SU-DHL-6 (cell line): ENCODE measurements around the gene SLC13A4.
"Not testable (repeated sequence)": the region's sequence is repeated elsewhere in the genome, so short reads cannot be mapped to it uniquely, and the experiment has no call there.

Experiments
- H2AFZ ChIP-seq: fragments of 200-600 bp; sonication (generic); 2 replicates; pipeline ENCODE4 v1.6.1; 2014; ENCODE audit warnings: low read depth, mild to moderate bottlenecking, moderate library complexity, mixed read lengths, antibody characterized with exemption, low read length; ENCODE audit not compliant: severe bottlenecking
- H3F3A ChIP-seq: fragments of 200-600 bp; shearing (Covaris generic); 2 replicates; pipeline ENCODE4 v1.6.0; 2016; ENCODE audit warnings: antibody characterized with exemption, mild to moderate bottlenecking; ENCODE audit not compliant: insufficient read depth
- H3K27ac ChIP-seq: fragments of 200-600 bp; sonication (generic); 2 replicates; pipeline ENCODE4 v1.5.1; 2016; ENCODE audit warnings: low read depth, mild to moderate bottlenecking, low read length, moderate library complexity, mixed read lengths
- H3K27me3 ChIP-seq: fragments of 200-600 bp; sonication (generic), shearing (Covaris generic); 2 replicates; pipeline ENCODE4 v1.6.0; 2014; ENCODE audit warnings: mild to moderate bottlenecking, low read length
- H3K36me3 ChIP-seq: fragments of 200-600 bp; sonication (generic); 2 replicates; pipeline ENCODE4 v1.6.1; 2014; ENCODE audit warnings: mild to moderate bottlenecking, low read length, mixed read lengths
- H3K4me2 ChIP-seq: fragments of 300-600, 200-600 bp; shearing (Covaris generic), sonication (generic); 2 replicates; pipeline ENCODE4 v1.6.0; 2014; ENCODE audit warnings: low read length, low read depth, mild to moderate bottlenecking; ENCODE audit not compliant: poor library complexity, severe bottlenecking
- H3K4me3 ChIP-seq: fragments of 200-600 bp; sonication (generic); 2 replicates; pipeline ENCODE4 v1.5.1; 2014; ENCODE audit warnings: antibody characterized with exemption, low read length, mild to moderate bottlenecking, mixed read lengths; ENCODE audit not compliant: insufficient read depth, poor library complexity, severe bottlenecking
- H3K79me2 ChIP-seq: fragments of 200-600 bp; sonication (generic); 2 replicates; pipeline ENCODE4 v1.6.1; 2014; ENCODE audit warnings: mild to moderate bottlenecking, low read length, moderate library complexity; ENCODE audit not compliant: insufficient read depth
- H3K9ac ChIP-seq: fragments of 200-600 bp; sonication (generic); 2 replicates; pipeline ENCODE4 v1.7.0; 2014; ENCODE audit warnings: mild to moderate bottlenecking, low read length
- H3K9me2 ChIP-seq: fragments of 200-600 bp; sonication (generic); replicated peaks from 2 replicates; pipeline ENCODE4 v1.6.1; 2014; ENCODE audit warnings: low read length; ENCODE audit not compliant: insufficient read depth
- H3K9me3 ChIP-seq: fragments of 200-600 bp; sonication (generic); 2 replicates; pipeline ENCODE4 v1.6.1; 2014; ENCODE audit warnings: low read length, mixed read lengths; ENCODE audit not compliant: insufficient read depth
- H4K20me1 ChIP-seq: fragments of 200-600 bp; sonication (generic); 2 replicates; pipeline ENCODE4 v1.6.1; 2014; ENCODE audit warnings: low read depth, mild to moderate bottlenecking, antibody characterized with exemption, low read length, moderate library complexity, mixed read lengths
- CTCF ChIP-seq: fragments of 200-600 bp; sonication (generic); IDR thresholded peaks from one replicate; pipeline ENCODE4 v1.5.1; 2017; ENCODE audit warnings: antibody characterized with exemption, mild to moderate bottlenecking, low read length, moderate library complexity; ENCODE audit not compliant: insufficient read depth, poor library complexity, severe bottlenecking
- EZH2phosphoT487 ChIP-seq: fragments of 200-600 bp; sonication (generic), shearing (Covaris generic); conservative IDR thresholded peaks from 2 replicates; pipeline ENCODE4 v1.6.1; 2018; ENCODE audit warnings: mild to moderate bottlenecking, antibody characterized with exemption, low read length, moderate library complexity, mixed read lengths

SLC13A4 gene

DNA sequence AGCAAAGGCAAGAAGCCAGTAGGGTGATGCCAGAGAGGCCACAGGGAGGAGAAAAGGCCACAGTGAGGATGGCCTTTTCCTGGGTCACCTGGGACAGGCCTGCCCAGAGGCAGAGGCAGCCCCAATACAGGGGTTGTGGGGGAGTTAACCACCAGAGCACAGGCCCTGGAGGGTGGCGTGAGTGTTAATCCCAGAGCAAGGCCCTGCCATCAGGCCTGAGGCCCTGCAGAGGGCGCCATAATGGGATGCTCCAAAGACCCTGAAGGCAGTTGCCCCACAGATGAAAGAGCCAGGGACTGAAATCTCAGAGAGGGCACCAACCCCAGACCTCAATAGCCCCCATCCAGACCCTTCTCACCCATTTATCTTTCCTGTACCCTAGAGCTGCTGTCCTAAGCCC lies 23.9 kb downstream of the SLC13A4 start:
- no peaks in the 10 kb centered on the region for H4K20me1 ChIP-seq
- no peak for TF ChIP-seq EZH2phosphoT487
- peak; percentile 22 for TF ChIP-seq CTCF
- no peaks in the 10 kb centered on the region for H3K79me2 ChIP-seq
- H2AFZ ChIP-seq: no peak overlapping the region
- H3K27ac ChIP-seq: no peak overlapping the region
- no peaks in the 10 kb centered on the region for H3K36me3 ChIP-seq
- H3K4me2 ChIP-seq: no peak overlapping the region
- no peaks in the 10 kb centered on the region for H3K27me3 ChIP-seq
- H3K9me2 ChIP-seq: no peaks in the 10 kb centered on the region
- H3K9ac ChIP-seq: no peak overlapping the region
- no peaks in the 10 kb centered on the region for H3K9me3 ChIP-seq
- H3K4me3 ChIP-seq: no peak overlapping the region
- no peaks in the 10 kb centered on the region for H3F3A ChIP-seq

DNA sequence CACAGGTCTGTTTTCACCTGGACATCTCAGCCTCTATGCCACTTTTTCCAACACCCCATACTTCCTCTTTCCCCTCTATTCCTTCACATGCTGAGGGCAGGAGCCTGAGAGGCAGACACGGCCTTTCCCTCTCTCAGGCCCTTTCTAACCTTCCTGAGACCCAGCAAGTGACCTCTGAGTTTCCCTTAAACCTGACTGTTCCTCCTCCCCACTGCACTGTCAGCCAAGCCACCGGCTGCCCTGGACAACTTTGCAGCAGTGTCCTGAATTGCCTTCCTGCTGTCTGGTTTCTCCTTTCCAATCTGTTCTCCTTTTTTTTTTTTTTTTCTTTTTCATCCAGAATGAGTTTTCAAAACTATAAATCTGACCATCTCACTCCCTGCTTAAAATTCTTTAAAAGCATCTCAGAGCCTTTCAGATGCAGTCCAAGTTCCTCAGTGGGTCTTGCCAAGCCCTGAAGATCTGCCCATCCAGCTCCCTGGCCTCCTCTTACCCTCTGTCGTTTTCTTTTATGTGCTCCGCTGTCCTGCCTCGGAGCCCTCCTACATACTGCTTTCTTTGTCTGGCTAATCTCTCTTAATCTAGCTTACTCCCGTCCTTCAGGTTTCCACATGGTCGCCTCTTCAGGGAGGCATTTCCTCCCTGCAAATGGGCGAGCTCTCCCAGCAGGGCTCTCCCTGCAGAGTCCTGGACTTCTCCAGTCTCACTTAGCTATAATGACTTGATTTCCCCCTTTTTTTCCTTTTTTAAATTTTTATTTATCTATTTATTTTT lies 30.5 kb downstream of the SLC13A4 start:
- TF ChIP-seq EZH2phosphoT487 (no peak), CTCF (no peak)
- H3K4me2 ChIP-seq: no peak overlapping the region
- H3K4me3 ChIP-seq: no peak overlapping the region
- H3K36me3 ChIP-seq: no peaks in the 10 kb centered on the region
- no peak overlapping the region for H2AFZ ChIP-seq
- H3K9me2 ChIP-seq: no peaks in the 10 kb centered on the region
- no peak overlapping the region for H3K9ac ChIP-seq
- no peaks in the 10 kb centered on the region for H3F3A ChIP-seq
- no peaks in the 10 kb centered on the region for H3K79me2 ChIP-seq
- H3K27ac ChIP-seq: no peak overlapping the region
- no peaks in the 10 kb centered on the region for H4K20me1 ChIP-seq
- no peaks in the 10 kb centered on the region for H3K9me3 ChIP-seq
- no peaks in the 10 kb centered on the region for H3K27me3 ChIP-seq

DNA sequence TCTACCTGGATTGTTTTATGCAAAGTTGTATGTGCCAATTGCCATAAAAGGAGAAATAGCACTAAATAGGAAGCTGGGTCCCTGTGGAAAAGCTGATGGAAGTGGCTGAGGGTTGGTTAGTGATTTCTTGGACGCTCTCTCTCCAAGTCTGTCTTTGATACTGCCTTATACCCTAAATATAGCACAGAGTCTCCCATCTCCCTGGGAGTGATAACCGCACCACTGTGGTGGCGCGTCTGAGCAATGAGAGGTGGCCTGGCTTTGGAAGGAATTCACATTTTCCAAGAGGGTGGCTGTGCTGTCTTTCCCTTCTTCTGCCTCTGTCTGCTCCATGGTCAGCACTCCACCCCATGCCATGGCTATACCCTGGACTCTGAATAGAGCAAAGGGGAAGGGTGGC lies 34.4 kb downstream of the SLC13A4 start:
- no peaks in the 10 kb centered on the region for H3K9me2 ChIP-seq
- no peak overlapping the region for H3K4me2 ChIP-seq
- no peak overlapping the region for H3K9ac ChIP-seq
- H2AFZ ChIP-seq: no peak overlapping the region
- H3K27ac ChIP-seq: no peak overlapping the region
- no peaks in the 10 kb centered on the region for H3K27me3 ChIP-seq
- H3K36me3 ChIP-seq: no peaks in the 10 kb centered on the region
- H4K20me1 ChIP-seq: no peaks in the 10 kb centered on the region
- H3K4me3 ChIP-seq: no peak overlapping the region
- TF ChIP-seq CTCF (no peak), EZH2phosphoT487 (no peak)
- no peaks in the 10 kb centered on the region for H3K79me2 ChIP-seq
- no peaks in the 10 kb centered on the region for H3F3A ChIP-seq
- no peaks in the 10 kb centered on the region for H3K9me3 ChIP-seq

GRCh38 chr7:135692606-135693005 lies 35.4 kb downstream of the SLC13A4 start:
- H3F3A ChIP-seq, H3K27me3 ChIP-seq, H3K79me2 ChIP-seq, H3K4me3 ChIP-seq, H3K9me3 ChIP-seq, H3K9ac ChIP-seq, H3K9me2 ChIP-seq, H3K27ac ChIP-seq, H3K4me2 ChIP-seq, H3K36me3 ChIP-seq, H2AFZ ChIP-seq, H4K20me1 ChIP-seq: not testable (repeated sequence)
